ENCODE data around the gene MYO1D.

The MYO1D gene

DNA sequence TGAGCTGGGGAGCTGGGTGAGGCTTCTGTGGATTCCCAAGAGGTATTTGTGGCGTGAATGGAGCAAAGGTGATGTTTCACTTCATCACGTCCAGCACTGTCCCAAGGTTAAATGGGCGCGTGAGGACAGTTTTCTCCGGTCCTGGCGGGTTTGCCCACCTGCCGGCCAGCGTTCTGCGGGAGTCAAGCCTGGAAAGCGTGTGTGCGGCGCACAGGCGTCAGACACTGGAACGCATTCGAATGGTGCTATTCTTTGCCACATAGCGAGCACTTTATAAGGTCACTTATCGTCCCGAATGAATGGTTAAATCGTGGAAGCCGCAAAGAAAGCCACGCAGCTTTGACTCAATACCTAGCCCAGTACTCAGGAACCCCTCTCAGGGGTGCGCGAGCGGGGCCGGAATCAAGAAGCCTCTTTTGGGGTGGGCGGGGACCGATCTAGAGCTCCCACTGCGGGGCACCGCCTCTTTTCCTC is 433.1 kb downstream of the MYO1D start:
- H3K4me3 ChIP-seq (replicated peaks; ENCODE audit: low read depth, low read length): peak overlapping the region; percentile 96
- DNase-seq (ENCODE audit: extremely low read depth, low read depth): no peak
- TF ChIP-seq CTCF (IDR thresholded peaks at IDR 0.05; ENCODE audit: low read depth, low read length, missing control alignments): no peak
